Retinal pigment epithelial cell (primary cell): ENCODE data around the gene NFE2L3.
"Not testable (repeated sequence)": the region's sequence is repeated elsewhere in the genome, so short reads cannot be mapped to it uniquely, and the experiment has no call there.

Experiments
- DNase-seq: peaks from one replicate; pipeline ENCODE4 v3.0.0-alpha.2; 2010; ENCODE audit warnings: low read depth
- H3K4me3 ChIP-seq: 2 replicates; pipeline ENCODE4 v1.5.1; 2011; ENCODE audit warnings: mild to moderate bottlenecking, low read length, control low read depth, moderate library complexity
- CTCF ChIP-seq: conservative IDR thresholded peaks from 2 replicates; pipeline ENCODE4 v1.5.1; 2011; ENCODE audit warnings: low read depth, low read length, control low read depth, inconsistent platforms

NFE2L3 gene

GRCh38 chr7:26179826-26180497, 28.0 kb downstream of the NFE2L3 start:
- H3K4me3 ChIP-seq: no peak overlapping the region
- no peak for DNase-seq
- TF ChIP-seq CTCF: no peak

- no peak for DNase-seq
- TF ChIP-seq CTCF: no peak
- no peak overlapping the region for H3K4me3 ChIP-seq
Measured at GRCh38 chr7:26180792-26181198, 28.8 kb downstream of the NFE2L3 start.

GRCh38 chr7:26181474-26182227, 29.7 kb downstream of the NFE2L3 start:
- TF ChIP-seq CTCF: no peak
- H3K4me3 ChIP-seq: no peak overlapping the region
- no peak for DNase-seq

GRCh38 chr7:26182283-26182682, 30.3 kb downstream of the NFE2L3 start:
- DNase-seq: no peak
- TF ChIP-seq CTCF: no peak
- H3K4me3 ChIP-seq: no peak overlapping the region

GRCh38 chr7:26182706-26183105, 30.7 kb downstream of the NFE2L3 start:
- no peak for DNase-seq
- no peak overlapping the region for H3K4me3 ChIP-seq
- no peak for TF ChIP-seq CTCF

- no peak for TF ChIP-seq CTCF
- no peak overlapping the region for H3K4me3 ChIP-seq
- DNase-seq: no peak
Measured at GRCh38 chr7:26183545-26184280, 31.7 kb downstream of the NFE2L3 start.

GRCh38 chr7:26184281-26185101, 32.5 kb downstream of the NFE2L3 start:
- H3K4me3 ChIP-seq, DNase-seq: not testable (repeated sequence)
